SU-DHL-6 (cell line): Measurements from ENCODE around the gene CANX.

Source experiments
- CTCF ChIP-seq: fragments of 200-600 bp; sonication (generic); IDR thresholded peaks from one replicate; pipeline ENCODE4 v1.5.1; 2017; ENCODE audit warnings: antibody characterized with exemption, mild to moderate bottlenecking, low read length, moderate library complexity; ENCODE audit not compliant: insufficient read depth, poor library complexity, severe bottlenecking
- EZH2phosphoT487 ChIP-seq: fragments of 200-600 bp; sonication (generic), shearing (Covaris generic); conservative IDR thresholded peaks from 2 replicates; pipeline ENCODE4 v1.6.1; 2018; ENCODE audit warnings: mild to moderate bottlenecking, antibody characterized with exemption, low read length, moderate library complexity, mixed read lengths

- TF ChIP-seq CTCF: no peak
- no peak for TF ChIP-seq EZH2phosphoT487
These were observed 81.6 kb downstream of the CANX start for GRCh38 chr5:179780362-179780761.
